Measurements from ENCODE around the gene ZNF277.
"Not testable (repeated sequence)": the region's sequence is repeated elsewhere in the genome, so short reads cannot be mapped to it uniquely, and the experiment has no call there.

Gene ZNF277

DNA sequence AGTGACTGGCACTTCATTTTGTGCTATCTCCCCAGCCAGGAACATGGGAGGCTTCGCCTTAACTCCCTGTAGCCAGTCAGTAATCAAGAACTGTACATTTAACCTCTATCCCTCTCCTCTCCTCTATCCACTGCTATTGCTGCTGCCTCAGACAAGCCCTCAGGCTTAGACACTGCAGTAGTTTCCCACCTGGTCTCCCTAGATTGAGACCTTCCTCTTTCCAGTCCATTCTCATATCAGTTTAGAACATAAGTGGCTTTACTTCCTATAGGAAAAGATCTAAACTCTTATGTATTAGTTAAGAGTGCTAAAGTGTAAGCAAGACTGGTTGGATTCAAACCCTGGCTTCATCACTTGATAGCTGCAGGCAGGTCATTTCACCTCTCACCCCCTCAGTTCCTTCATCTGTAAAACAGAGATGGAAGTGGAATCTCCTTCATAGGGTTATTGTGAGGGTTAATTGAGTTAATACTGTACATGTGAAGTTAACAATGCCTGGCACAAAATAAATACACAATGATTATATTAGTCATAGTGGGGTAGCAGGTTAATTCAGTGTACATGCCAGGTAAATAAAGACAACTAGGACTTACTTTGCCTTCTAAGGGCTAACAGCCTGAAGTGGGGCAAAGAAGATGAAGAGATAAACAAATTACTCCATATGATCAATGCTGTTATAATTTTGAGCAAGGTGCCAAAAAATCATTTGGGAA is 76.1 kb downstream of the ZNF277 start:
- DNase-seq (ENCODE audit: low read depth, low spot score): no peak
- H3K27ac ChIP-seq: no peak overlapping the region

DNA sequence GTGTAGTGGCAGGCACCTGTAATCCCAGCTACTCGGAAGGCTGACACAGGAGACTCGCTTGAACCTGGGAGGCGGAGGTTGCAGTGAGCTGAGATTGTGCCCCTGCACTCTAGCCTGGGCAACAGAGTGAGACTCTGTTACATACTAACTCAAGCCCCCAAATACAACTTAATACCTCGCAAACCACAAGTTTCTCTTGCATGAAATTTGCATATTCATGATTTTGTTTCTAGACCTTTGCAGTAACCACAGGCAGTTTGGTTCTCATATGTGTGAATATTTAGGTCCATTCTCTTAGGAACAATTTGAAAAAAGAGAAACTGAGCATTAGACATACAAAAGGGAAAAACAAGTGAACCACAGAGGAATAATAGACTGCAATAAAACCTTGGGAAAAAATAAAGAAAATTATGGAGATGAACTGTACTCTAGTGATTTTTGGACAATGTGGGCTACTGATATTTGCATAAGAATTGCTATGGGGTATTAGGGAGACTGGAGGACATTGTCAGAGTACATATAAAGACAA is 77.0 kb downstream of the ZNF277 start:
- DNase-seq (ENCODE audit: low read depth, low spot score): no peak
- no peak overlapping the region for H3K27ac ChIP-seq

DNA sequence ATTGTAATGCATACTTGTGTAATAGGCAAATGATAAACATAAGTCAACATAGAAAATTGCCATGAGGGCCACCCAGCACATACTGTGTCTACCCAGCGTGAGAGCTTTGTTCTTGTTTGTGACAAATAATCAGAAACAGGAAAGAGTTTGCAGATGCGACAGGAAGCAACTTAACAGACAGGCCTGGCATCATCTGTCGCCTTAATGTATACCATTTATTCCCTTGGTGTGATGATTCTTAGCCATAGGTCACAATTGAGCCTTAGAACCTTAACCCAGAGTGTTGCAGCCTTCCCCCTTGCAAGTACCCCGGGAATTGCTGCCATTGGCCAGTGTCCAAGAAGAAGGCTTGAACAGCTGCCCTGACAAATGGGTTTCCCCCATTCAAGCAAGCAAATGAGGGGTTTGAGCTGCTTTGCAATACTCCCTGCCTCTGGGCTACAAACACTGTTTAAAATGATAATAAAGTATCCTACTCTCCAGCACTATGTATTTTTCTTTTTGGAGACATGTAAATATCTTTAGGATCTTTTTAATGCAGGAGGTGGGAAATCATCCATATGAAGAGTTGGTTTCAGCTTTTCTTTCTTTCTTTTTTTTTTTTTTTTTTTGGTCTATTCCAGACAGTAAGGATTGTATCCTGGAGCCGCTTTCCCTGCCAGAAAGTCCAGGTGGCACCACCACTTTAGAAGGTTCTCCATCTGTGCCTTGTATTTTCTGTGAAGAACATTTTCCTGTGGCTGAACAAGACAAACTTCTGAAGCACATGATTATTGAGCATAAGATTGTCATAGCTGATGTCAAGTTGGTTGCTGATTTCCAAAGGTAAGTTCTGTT is 80.0 kb downstream of the ZNF277 start:
- no peak overlapping the region for H3K27ac ChIP-seq
- DNase-seq (ENCODE audit: low read depth, low spot score): no peak

DNA sequence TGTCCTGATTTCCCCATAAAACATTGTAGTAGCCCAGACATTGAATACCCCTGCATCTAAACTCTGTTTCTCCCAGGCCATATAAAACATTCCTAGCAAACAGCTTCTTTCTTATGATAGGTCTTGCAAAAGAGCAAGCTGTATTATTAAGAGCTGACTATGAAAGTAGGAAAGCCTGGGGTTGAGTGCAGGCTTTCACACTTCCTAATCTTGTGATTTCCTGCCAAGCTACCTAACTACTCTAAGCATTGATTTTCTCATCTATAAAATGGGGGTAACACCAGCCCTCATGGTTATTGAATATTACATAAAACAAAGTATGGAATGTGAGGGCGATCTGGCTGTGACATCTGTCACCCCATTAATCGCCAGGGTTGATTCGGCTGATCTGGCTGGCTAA is 81.8 kb downstream of the ZNF277 start:
- no peak for DNase-seq (ENCODE audit: low read depth, low spot score)
- no peak overlapping the region for H3K27ac ChIP-seq

DNA sequence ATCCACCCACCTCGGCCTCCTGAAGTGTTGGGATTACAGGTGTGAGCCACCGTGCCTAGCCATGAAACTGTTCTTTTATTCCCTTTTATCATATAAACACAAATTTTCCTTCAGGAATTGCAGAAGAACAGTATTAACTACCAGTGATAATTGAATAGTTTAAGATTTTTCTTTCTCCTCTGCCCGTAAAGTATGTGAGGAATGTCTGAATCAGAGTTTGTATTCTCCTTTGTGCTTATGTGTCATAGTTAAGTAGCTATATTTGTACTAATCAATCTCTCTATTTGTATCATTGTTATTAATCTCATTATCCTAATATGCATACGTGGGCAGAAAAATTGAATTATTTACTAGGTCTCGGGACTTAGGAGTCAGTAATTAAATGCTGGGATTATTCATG is 83.6 kb downstream of the ZNF277 start:
- DNase-seq (ENCODE audit: low read depth, low spot score): no peak
- no peak overlapping the region for H3K27ac ChIP-seq

DNA sequence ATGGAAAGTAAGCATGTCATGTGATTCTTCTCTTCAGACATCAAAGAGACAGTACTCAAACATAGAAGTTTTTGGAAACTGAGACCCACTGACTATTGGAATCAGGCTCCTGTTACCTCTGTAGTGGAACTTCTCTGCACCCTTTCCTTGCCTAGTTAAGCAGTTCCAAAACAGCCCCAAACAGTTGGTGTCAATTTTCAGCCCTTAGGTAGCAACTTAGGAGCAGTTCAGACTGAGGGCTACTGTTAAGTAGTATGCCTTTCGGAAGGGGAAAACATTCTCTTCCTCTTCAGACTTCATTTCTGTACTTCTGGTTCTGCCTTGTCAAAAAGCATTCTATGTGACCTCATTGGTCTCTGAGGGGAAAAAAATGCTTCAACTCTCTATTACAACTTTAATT is 85.7 kb downstream of the ZNF277 start:
- H3K27ac ChIP-seq: no peak overlapping the region
- no peak for DNase-seq (ENCODE audit: low read depth, low spot score)

DNA sequence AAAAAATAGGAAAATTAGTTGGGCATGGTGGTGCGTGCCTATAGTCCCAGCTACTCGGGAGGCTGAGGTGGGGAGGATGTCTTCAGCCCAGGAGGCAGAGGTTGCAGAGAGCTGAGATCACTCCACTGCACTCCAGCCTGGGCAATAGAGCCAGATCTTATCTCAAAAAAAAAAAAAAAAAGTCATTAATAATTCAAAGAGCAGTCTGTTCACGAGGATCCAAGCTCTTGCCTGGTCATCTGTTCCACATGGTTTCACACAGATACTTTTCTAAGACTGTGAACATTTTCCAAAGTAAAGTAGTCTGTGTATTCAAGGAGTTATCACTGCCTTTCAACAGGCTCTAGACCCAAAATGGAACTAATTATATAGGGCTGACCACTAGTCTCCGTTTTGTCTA is 86.9 kb downstream of the ZNF277 start:
- no peak overlapping the region for H3K27ac ChIP-seq
- no peak for DNase-seq (ENCODE audit: low read depth, low spot score)

DNA sequence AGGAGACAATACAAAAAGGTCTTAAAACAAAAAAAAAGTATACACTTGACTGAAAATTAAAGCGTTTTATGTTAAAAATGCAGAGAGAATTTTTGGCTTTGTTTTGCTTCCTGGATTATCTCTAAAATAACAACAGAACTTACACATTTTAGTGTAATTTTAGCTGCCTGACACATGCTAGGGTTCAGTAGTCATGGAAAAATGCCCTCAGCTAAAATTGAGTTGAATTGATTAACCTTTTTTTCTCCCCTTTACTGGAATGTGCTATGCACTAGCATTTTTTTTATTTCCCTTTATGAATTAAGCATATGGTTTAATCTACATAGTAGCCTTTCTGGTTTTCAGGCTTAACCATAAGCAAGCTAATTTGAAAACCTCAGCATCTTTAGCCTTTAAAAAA is 89.9 kb downstream of the ZNF277 start:
- DNase-seq (ENCODE audit: low read depth, low spot score): no peak

DNA sequence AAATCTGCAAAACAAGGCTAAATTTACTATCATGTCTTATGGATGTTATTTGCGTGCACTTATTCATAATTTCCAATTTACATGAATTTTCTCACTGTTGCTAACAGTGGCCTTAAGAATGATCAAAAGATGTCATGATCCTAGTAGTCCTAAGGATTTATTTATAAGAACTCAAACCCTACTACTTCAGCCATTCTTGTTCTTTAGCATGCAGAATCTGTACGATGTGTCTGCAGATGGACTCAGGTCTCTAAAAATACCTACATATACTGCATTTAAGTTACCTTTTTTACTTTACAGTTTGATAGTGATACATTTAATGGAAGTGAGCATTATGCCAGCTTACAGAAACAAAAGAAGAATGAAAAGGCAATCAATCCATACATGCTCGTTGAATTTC is 91.2 kb downstream of the ZNF277 start:
- no peak overlapping the region for H3K27ac ChIP-seq
- DNase-seq (ENCODE audit: low read depth, low spot score): no peak

More for the DNA sequence above, 89.9 kb downstream of the ZNF277 start:
- H3K27ac ChIP-seq: no peak overlapping the region

DNA sequence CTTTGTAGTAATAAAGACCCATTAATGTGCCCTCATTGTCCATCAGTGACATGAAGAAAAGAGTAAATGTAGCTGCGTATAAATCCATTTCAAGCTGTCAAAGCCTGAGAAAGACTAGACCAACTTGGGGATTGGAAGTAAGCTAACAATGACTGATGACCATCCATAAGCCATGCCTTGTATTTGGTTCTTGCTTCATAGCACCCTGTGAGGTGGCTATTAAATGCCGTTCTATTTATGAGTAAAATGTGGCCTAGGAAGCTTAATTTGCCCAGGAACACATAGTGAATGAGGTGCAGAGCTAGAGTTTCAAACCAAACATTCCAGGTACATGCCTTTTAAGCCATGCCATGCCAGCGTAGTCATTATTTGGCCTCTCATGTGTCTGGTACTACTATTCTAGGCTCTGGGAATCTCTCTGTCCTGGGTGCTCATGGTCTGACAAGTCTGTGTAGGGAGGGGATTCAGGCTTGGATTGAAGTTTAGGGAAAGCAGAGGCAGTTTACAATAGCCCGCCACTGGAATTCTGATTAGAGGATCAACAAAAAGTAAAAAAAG is 92.1 kb downstream of the ZNF277 start:
- DNase-seq (ENCODE audit: low read depth, low spot score): no peak
- H3K27ac ChIP-seq: no peak overlapping the region

DNA sequence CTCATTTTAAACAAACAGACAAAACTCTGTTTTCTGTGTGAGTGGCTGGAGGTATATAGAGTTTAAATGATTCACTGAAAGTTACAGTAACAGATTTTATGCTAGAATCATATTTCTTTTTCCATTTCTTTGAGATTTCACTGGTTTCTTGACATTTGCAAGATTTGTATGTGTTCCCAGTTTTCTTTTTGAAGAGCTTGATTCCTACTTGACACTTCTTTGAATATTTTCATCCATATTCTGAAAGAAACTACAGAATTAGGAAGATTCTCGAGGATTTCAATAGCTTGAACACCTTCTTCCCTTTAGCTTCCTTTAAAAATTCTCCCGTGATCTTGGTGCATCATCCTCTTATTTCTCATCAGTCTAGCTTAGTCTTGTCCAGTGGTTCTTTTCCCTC is 93.6 kb downstream of the ZNF277 start:
- no peak overlapping the region for H3K27ac ChIP-seq
- no peak for DNase-seq (ENCODE audit: low read depth, low spot score)

DNA sequence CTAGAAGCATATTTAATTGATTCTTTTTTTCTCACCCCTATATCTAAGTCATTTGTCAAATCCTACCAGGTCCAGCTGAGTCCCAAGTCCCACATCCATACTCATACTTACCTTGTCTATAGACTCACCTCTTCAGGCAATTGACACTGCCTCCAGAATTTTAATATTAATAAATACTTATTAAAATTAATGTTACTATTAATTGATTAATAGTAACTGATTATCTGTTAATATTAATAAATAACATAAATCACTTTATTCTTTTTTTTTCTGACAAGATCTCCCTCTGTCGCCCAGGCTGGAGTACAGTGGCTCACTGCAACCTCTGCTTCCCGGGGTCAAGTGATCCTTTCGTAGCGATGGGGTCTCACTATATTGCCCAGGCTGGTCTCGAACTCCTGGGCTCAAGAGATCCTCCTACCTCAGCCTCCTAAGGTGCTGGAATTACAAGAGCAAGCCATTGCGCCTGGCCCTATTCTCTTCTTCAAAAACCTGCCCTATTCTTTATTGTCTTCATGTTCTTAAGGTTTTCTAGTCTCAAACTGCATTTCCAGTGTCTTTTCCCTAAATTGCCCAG is 94.4 kb downstream of the ZNF277 start:
- no peak for DNase-seq (ENCODE audit: low read depth, low spot score)
- no peak overlapping the region for H3K27ac ChIP-seq

DNA sequence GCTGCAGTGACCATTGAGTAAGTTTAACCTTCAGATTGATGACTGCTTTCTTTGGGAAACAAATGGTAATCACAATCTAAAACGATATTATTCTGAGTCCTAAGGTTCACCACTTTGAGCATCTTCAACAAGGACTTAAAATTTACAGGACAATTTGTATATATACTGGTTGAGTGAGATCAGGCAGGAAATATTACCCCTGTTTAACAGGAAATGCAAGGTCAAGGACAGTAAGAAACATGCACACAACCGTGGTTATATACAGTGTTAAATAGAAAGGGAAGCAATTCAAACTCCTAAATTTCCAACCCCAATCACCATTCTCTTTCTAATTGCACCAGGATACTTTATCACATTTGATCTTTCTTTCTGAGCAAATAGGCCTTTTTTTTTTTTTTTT is 96.1 kb downstream of the ZNF277 start:
- DNase-seq (ENCODE audit: low read depth, low spot score): no peak
- H3K27ac ChIP-seq: no peak overlapping the region

DNA sequence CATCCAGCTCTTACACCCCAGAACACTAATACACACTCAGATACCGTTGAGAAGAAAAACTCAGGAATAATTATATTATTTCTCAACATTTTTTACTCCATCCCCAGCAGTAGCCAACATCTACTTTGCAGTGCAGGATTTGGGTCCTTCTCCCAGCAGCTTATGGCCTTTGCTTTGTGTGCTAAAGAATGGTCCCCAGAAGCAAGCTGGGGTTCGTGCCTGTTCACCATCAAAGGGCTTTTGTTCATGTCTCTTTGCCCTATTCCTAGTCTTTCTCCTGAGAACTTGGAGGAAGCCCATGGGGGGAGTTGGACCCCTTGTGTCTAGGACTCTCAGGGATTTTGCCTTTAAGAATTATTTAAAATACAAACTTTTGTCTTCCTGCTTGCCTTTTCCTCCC is 100.4 kb downstream of the ZNF277 start:
- DNase-seq (ENCODE audit: low read depth, low spot score): no peak
- no peak overlapping the region for H3K27ac ChIP-seq

DNA sequence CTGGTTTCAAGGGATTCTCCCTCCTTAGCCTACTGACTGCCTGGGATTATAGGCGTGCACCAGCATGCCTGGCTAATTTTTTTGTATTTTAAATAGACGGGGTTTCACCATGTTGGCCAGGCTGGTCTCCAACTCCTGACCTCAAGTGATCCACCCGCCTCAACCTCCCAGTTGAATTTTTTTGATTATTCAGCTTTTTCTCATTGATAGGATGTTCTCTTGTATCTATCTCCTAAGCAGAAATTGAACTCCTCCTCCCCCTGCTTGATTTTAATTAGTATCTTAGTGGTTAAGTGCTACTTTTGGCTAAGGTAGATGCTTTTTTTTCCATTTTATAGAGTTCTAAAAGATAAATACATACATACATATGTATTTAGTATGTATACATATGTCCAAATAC is 101.0 kb downstream of the ZNF277 start:
- no peak for DNase-seq (ENCODE audit: low read depth, low spot score)
- no peak overlapping the region for H3K27ac ChIP-seq

DNA sequence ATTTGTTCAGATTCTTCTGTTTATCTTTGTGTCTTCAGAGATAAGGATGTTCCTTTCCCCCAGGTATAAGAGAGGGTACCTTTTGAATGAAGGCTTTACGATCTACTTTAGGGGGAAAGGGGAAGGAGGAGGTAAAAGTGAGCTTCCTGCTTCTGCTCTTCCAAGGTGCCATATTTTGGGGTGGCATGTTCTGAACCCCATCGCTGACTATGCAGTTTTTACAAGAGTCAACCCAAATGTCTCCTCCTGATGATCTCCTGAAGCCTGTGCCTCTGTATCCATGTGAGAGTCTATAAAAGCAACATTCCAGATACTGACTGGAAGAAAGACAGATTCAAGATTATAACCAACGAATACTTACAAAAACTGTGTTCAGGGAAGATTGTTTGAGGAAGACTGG is 102.5 kb downstream of the ZNF277 start:
- no peak for DNase-seq (ENCODE audit: low read depth, low spot score)
- no peak overlapping the region for H3K27ac ChIP-seq

DNA sequence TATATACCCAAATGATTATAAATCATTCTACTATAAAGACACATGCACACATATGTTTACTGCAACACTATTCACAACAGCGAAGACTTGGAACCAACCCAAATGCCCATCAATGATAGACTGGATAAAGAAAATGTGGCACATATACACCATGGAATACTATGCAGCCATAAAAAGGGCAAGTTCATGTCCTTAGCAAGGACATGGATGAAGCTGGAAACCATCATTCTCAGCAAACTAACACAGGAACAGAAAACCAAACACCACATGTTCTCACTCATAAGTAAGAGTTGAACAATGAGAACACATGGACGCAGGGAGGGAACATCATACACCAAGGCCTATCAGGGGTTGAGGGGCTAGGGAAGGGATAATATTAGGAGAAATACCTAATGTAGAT is 110.3 kb downstream of the ZNF277 start:
- not testable (repeated sequence) for DNase-seq (ENCODE audit: low read depth, low spot score); H3K27ac ChIP-seq

DNA sequence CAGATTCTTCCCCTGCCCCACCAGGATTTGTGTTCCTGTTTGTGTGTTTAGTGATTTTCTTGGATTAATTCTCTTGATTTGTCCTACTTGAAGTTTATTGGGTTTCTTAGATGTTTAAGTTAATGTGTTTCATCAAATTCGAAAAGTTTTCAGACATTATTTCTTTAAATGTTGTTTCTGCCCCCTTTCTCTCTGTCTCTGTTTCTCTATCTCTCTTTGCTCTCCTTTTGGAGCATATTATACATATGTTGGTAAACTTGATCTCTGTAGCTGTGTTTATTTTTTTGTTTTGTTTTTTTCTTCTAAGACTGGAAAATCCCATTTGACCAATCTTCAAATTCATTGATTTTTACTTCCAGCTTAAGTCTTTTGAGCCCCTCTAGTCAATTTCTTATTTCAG is 115.6 kb downstream of the ZNF277 start:
- no peak overlapping the region for H3K27ac ChIP-seq
- no peak for DNase-seq (ENCODE audit: low read depth, low spot score)

DNA sequence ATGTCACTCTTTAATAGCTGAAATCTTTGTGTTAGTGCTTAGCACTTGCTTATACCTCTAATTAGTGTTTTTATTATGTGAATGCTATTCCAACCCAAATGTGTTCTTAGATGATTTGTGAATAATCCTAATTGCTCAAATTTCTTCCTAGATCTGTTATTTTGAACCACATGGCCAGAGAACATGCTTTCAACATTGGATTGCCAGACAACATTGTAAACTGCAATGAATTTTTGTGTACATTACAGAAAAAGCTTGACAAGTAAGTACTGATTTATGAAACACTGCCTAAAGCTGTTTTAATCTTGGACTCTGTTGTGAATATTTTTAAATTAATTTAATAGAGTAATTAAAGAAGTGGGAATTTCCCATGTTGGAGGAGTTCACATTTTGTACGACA is 121.1 kb downstream of the ZNF277 start:
- H3K27ac ChIP-seq: no peak overlapping the region
- no peak for DNase-seq (ENCODE audit: low read depth, low spot score)

DNA sequence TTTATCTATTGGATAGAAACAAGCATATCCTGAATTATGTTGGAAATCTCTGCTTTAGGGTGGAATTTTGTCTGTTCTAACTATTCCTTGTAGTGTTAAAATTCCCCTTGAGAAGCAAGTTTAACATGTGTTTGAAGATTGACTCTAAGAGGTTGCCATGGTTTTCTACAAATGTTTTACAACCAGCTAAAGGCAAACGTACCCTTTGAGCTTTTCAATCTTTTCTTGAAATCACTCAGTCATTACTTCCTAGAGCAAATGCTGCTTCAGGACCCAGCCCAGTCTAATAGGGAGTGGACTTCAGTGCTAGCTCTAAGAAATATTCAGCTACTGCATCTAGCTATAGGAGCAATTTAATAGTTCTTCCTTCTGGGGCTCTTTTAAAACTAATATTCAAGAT is 125.0 kb downstream of the ZNF277 start:
- DNase-seq (ENCODE audit: low read depth, low spot score): no peak
- H3K27ac ChIP-seq: no peak overlapping the region

DNA sequence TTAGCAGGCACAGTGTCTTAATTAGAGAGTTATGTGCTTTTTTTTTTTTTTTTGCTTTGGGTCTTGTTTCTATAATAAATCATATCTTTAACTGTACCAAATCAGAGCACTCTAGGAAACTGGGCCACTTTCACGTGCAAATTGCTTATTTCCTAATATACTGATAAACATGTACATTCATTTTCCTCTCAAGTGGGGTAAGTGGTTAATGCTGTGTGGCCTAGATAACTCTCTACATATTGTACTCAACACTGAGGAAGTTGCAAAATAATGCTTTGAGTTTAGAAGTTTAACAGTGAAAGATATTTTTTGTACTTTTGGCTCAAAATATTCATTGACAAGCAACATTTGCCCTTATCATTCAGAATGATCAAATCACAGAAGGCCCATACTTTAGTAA is 127.9 kb downstream of the ZNF277 start:
- H3K27ac ChIP-seq: no peak overlapping the region
- no peak for DNase-seq (ENCODE audit: low read depth, low spot score)
